DND-41 (cell line): Measurements from ENCODE around the gene PAX6.

Source experiments
- ATAC-seq: fragments of 200-7000 bp; cut with Tn5 transposase; 3 replicates; pipeline ENCODE4 v1.9.1; 2021; ENCODE audit warnings: low read depth; ENCODE audit not compliant: insufficient read depth
- DNase-seq: peaks from one replicate; pipeline ENCODE4 v3.0.0-alpha.2; 2020
- H2AFZ ChIP-seq: 2 replicates; pipeline ENCODE4 v1.6.0; 2012; ENCODE audit warnings: low read depth, low read length
- H3K27ac ChIP-seq: 2 replicates; pipeline ENCODE4 v1.5.1; 2012; ENCODE audit warnings: low read length, inconsistent platforms
- H3K27me3 ChIP-seq: fragments of 200-600 bp; sonication (generic); 2 replicates; pipeline ENCODE4 v1.6.0; 2012; ENCODE audit warnings: low read length, mild to moderate bottlenecking, inconsistent platforms; ENCODE audit not compliant: insufficient read depth, poor library complexity
- H3K36me3 ChIP-seq: 2 replicates; pipeline ENCODE4 v1.5.1; 2012; ENCODE audit warnings: low read length, inconsistent platforms; ENCODE audit not compliant: insufficient read depth
- H3K4me1 ChIP-seq: 2 replicates; pipeline ENCODE4 v1.5.1; 2012; ENCODE audit warnings: mild to moderate bottlenecking, low read length; ENCODE audit not compliant: insufficient read depth
- H3K4me2 ChIP-seq: 2 replicates; pipeline ENCODE4 v1.6.0; 2012; ENCODE audit warnings: mild to moderate bottlenecking, moderate library complexity, low read length, inconsistent platforms; ENCODE audit not compliant: insufficient read depth
- H3K4me3 ChIP-seq, 2 experiments: fragments of 200-600 bp in 1 of 2; shearing (Covaris generic) in 1 of 2; 2 replicates each; pipeline ENCODE4 v1.5.1; 2012 to 2016; ENCODE audit warnings: inconsistent platforms in 2 of 2, low read length in 2 of 2, mild to moderate bottlenecking in 2 of 2, low read depth in 1 of 2, moderate library complexity in 1 of 2
- H3K79me2 ChIP-seq: 2 replicates; pipeline ENCODE4 v1.6.0; 2012; ENCODE audit warnings: low read length, inconsistent platforms; ENCODE audit not compliant: insufficient read depth
- H3K9ac ChIP-seq: 2 replicates; pipeline ENCODE4 v1.6.0; 2012; ENCODE audit warnings: low read depth, mild to moderate bottlenecking, inconsistent platforms, low read length, moderate library complexity
- H3K9me3 ChIP-seq: 2 replicates; pipeline ENCODE4 v1.5.1; 2012; ENCODE audit warnings: low read length, moderate library complexity, mild to moderate bottlenecking, inconsistent platforms; ENCODE audit not compliant: insufficient read depth, severe bottlenecking
- H4K20me1 ChIP-seq: 2 replicates; pipeline ENCODE4 v1.6.0; 2012; ENCODE audit warnings: low read length; ENCODE audit not compliant: insufficient read depth
- EZH2 ChIP-seq: IDR thresholded peaks from 3 replicates; pipeline ENCODE4 v1.6.1; 2012; ENCODE audit warnings: borderline replicate concordance, low read depth, mild to moderate bottlenecking, moderate library complexity, low read length, inconsistent platforms; ENCODE audit not compliant: severe bottlenecking
- TF ChIP-seq, protein P1 (sequence below): IDR thresholded peaks from 2 replicates; pipeline ENCODE4 v1.5.1; 2012; ENCODE audit warnings: borderline replicate concordance, low read length, moderate library complexity, mild to moderate bottlenecking; ENCODE audit not compliant: poor library complexity, severe bottlenecking; ENCODE audit errors: extremely low read depth

PAX6 gene

DNA sequence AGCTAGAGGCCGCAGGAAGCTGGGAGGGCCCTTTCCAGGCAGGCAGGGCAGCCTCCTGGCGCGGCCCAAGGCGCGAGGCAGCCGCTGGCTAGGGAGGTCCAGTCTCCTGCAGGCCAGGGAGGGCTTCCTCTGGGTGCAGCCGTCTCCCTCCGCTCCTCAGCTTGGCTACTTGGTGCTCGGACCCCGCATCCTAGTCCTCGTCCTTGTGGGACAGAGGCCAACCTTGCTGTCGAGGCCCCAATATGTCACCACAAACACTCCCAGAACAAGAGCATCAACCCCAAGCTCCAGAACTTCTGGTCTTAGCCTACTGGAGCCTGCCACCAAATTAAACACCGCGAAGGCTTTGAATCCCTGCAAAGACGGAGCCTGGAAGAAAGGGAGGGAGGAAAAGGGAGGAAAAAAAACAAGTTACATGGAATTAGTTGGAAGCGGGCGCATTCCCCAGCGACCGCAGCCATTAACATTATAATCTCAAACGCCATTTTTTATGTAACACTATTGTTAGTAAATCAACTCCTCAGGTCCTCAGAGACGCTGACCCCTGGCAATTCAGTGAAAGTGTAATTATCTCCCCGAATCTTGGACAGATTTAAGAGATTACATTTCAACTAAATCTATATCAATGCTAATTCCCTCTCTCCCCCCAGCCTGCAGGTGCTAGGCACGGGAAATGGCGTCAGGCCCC lies 12.7 kb upstream of the PAX6 start:
- H3K4me2 ChIP-seq: no peak overlapping the region
- ATAC-seq (no peak), DNase-seq (no peak)
- H3K27ac ChIP-seq: no peak overlapping the region
- H3K9me3 ChIP-seq: no peaks in the 10 kb centered on the region
- no peaks in the 10 kb centered on the region for H3K4me1 ChIP-seq
- TF ChIP-seq, protein P1, sequence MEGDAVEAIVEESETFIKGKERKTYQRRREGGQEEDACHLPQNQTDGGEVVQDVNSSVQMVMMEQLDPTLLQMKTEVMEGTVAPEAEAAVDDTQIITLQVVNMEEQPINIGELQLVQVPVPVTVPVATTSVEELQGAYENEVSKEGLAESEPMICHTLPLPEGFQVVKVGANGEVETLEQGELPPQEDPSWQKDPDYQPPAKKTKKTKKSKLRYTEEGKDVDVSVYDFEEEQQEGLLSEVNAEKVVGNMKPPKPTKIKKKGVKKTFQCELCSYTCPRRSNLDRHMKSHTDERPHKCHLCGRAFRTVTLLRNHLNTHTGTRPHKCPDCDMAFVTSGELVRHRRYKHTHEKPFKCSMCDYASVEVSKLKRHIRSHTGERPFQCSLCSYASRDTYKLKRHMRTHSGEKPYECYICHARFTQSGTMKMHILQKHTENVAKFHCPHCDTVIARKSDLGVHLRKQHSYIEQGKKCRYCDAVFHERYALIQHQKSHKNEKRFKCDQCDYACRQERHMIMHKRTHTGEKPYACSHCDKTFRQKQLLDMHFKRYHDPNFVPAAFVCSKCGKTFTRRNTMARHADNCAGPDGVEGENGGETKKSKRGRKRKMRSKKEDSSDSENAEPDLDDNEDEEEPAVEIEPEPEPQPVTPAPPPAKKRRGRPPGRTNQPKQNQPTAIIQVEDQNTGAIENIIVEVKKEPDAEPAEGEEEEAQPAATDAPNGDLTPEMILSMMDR: no peak
- TF ChIP-seq EZH2: no peak
- H3K9ac ChIP-seq: no peak overlapping the region
- no peak overlapping the region for H3K4me3 ChIP-seq
- H3K79me2 ChIP-seq: no peaks in the 10 kb centered on the region
- no peak overlapping the region for H2AFZ ChIP-seq
- no peaks in the 10 kb centered on the region for H3K36me3 ChIP-seq
- peaks cover 8% of the 10 kb centered on the region for H3K27me3 ChIP-seq
- no peaks in the 10 kb centered on the region for H4K20me1 ChIP-seq

DNA sequence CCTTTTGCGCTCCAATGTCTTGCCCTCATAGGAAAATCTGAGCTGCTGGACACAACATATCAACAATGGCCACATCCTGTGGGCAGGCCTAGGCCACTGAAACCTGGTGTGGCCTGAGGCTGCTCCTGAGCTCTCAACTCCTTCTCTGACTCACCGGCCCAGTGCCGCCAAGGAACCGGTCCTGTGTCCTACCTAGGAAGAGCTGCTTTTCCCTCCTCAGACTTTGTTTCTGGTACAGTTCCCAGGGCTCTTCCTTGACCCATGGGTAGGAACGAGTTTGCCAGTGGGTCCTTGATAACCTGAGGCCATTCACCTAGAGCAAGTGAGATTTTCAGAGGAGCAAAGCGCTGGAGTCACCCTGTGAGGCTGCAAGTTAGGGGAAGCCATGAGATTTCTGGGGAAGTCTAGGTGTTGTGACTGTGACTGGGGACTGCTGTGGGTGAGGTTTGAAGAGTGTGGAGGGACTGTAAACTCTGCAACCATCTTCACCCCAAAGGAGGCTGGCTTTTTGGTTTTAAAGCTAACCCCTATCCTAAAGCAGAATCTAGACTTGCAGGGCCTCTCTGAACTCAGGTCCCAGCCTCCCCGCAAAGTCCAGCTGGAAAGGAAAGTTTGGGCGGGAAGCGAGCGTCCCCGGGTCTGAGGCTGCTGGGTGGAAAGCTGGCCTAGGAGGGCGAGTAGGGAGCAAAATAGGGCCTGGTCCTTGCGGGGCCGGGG lies 12.0 kb upstream of the PAX6 start:
- Histone ChIP-seq H3K36me3 (no peaks in the 10 kb centered on the region), H3K27ac (no peak overlapping the region), H3K79me2 (no peaks in the 10 kb centered on the region), H3K9me3 (no peaks in the 10 kb centered on the region), H3K9ac (no peak overlapping the region), H3K27me3 (peaks cover 8% of the 10 kb centered on the region), H2AFZ (no peak overlapping the region), H3K4me1 (no peaks in the 10 kb centered on the region), H3K4me2 (no peak overlapping the region), H3K4me3 (no peak overlapping the region), H4K20me1 (no peaks in the 10 kb centered on the region)
- no peak for TF ChIP-seq EZH2
- TF ChIP-seq, protein P1: no peak
- DNase-seq (no peak), ATAC-seq (no peak)

DNA sequence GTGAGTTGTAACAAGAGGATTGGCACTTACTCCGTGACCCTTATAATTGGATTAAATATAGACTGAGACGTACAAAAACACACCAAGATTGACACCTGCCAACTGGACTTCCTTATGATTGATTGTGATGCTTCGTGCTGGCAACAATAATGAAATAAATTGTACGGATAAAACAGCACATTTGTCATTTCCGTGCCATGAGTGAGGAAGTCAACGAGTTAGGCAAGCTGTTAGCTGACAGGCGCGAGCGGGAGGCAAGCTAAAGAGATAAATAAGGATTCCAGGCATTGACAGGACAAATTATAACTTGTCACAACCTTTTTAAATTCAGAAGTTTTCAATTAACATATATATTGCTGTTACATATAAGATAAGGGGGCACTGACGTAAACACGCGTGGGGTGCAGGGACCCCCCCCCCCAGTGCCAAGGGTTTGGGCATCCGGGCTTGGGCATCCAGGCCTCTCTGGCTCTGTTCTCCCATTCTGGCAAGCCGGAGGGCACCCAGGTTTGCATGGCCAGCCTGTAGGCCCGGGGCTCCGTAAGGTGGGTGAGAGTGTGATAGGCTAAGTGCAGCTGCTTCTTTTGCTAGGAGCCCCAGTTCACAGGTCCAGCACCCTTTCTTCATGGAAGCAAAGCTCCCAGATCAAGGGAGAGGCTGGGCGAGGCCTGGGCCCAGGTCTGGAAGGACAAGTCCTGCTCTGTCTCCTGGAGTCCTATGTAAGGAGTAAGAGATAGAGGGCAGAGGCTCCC lies 11.2 kb upstream of the PAX6 start:
- no peak for DNase-seq
- Histone ChIP-seq H3K9ac (no peak overlapping the region), H3K79me2 (no peaks in the 10 kb centered on the region), H3K27ac (no peak overlapping the region), H3K4me2 (no peak overlapping the region), H3K4me1 (no peaks in the 10 kb centered on the region), H3K9me3 (no peaks in the 10 kb centered on the region), H3K4me3 (no peak overlapping the region), H2AFZ (no peak overlapping the region), H3K27me3 (peaks cover 8% of the 10 kb centered on the region), H4K20me1 (no peaks in the 10 kb centered on the region), H3K36me3 (no peaks in the 10 kb centered on the region)
- TF ChIP-seq, protein P1: no peak
- no peak for TF ChIP-seq EZH2
- ATAC-seq: no peak
